HG03039 (cell line): ENCODE measurements around the gene KIF4A.

Experiments used
- ATAC-seq: cut with Tn5 transposase; IDR thresholded peaks from one replicate; pipeline ENCODE4 v1.9.1; 2021; ENCODE audit warnings: mild to moderate bottlenecking, moderate library complexity; ENCODE audit not compliant: unreplicated experiment

KIF4A gene

DNA sequence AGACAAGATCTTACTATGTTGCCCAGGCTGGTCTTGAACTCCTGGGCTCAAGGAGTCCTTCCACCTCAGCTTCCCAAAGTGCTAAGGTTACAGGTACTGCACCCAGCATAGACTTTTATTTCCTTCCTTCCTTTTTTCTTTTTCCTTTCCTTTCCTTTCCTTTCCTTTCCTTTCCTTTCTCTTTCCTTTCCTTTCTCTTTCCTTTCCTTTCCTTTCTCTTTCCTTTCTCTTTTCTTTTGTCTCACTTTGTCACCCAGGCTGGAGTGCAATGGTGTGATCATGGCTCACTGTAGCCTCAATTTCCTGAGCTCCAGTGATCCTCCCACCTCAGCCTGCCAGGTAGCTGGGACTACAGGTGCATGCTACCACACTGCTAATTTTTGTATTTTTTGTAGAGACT, 174.1 kb downstream of the KIF4A start:
- ATAC-seq: no peak

GRCh38 chrX:70466968-70467367, 177.1 kb downstream of the KIF4A start:
- no peak for ATAC-seq

DNA sequence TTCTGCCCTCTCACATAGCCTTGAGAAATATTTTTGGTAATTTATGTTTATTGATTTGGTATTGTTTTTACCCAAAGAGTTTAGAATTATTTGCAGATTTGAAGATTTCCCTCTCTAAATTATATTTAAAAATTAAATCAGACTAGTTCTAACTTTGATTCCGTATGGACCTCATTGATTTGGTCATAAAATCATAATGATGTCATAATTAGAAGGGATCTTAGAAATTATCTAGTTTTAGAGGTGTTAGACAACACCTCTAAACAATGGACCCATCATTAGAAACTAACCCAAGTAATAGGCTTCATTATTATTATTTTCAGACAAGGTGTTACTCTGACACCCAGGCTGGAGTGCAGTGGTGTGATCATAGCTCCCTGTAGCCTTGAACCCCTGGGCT, 178.8 kb downstream of the KIF4A start:
- no peak for ATAC-seq
